DOHH2 (cell line): ENCODE results near the gene TXNIP.

Experiments
- H3F3A ChIP-seq: fragments of 200-600 bp; sonication (generic), shearing (Covaris generic); 2 replicates; pipeline ENCODE4 v1.6.0; 2016; ENCODE audit warnings: antibody characterized with exemption, mild to moderate bottlenecking; ENCODE audit not compliant: control insufficient read depth, insufficient read depth
- H3K27ac ChIP-seq: fragments of 200-600 bp; sonication (generic); 2 replicates; pipeline ENCODE4 v1.5.1; 2014; ENCODE audit warnings: low read depth, mild to moderate bottlenecking, low read length, moderate library complexity
- H3K27me3 ChIP-seq: fragments of 200-600 bp; sonication (generic); 2 replicates; pipeline ENCODE4 v1.6.1; 2014; ENCODE audit warnings: mild to moderate bottlenecking, low read length, mixed read lengths; ENCODE audit not compliant: control insufficient read depth
- H3K36me3 ChIP-seq: fragments of 200-600 bp; sonication (generic); 2 replicates; pipeline ENCODE4 v1.6.1; 2014; ENCODE audit warnings: mild to moderate bottlenecking, low read length, moderate library complexity, mixed read lengths; ENCODE audit not compliant: control insufficient read depth
- H3K4me1 ChIP-seq: fragments of 200-600 bp; sonication (generic); 2 replicates; pipeline ENCODE4 v1.6.1; 2014; ENCODE audit warnings: mild to moderate bottlenecking, low read length, mixed read lengths; ENCODE audit not compliant: control insufficient read depth
- H3K4me2 ChIP-seq: fragments of 200-600 bp; sonication (generic); 2 replicates; pipeline ENCODE4 v1.6.0; 2014; ENCODE audit warnings: mild to moderate bottlenecking, low read length, moderate library complexity
- H3K4me3 ChIP-seq: fragments of 200-600 bp; sonication (generic); 2 replicates; pipeline ENCODE4 v1.5.1; 2014; ENCODE audit warnings: mild to moderate bottlenecking, low read length, mixed read lengths
- H3K79me2 ChIP-seq: fragments of 200-600 bp; sonication (generic); 2 replicates; pipeline ENCODE4 v1.6.1; 2014; ENCODE audit warnings: mild to moderate bottlenecking, low read length, mixed read lengths; ENCODE audit not compliant: control insufficient read depth
- H3K9me2 ChIP-seq: fragments of 200-600 bp; sonication (generic); replicated peaks from 2 replicates; pipeline ENCODE4 v1.6.1; 2014; ENCODE audit warnings: mild to moderate bottlenecking, low read length, mixed read lengths; ENCODE audit not compliant: control insufficient read depth
- H3K9me3 ChIP-seq: fragments of 200-600 bp; sonication (generic); 2 replicates; pipeline ENCODE4 v1.6.1; 2014; ENCODE audit warnings: antibody characterized with exemption, low read length, mixed read lengths; ENCODE audit not compliant: control insufficient read depth, insufficient read depth
- H4K20me1 ChIP-seq: fragments of 200-600 bp; sonication (generic); 2 replicates; pipeline ENCODE4 v1.6.0; 2014; ENCODE audit warnings: low read depth, mild to moderate bottlenecking, antibody characterized with exemption, low read length, moderate library complexity; ENCODE audit not compliant: control insufficient read depth, insufficient read depth
- EZH2phosphoT487 ChIP-seq: fragments of 200-600 bp; sonication (generic); IDR thresholded peaks from 2 replicates; pipeline ENCODE4 v1.6.1; 2017; ENCODE audit warnings: borderline replicate concordance, mild to moderate bottlenecking, antibody characterized with exemption, low read length, moderate library complexity, mixed read lengths
- TF ChIP-seq, protein P1 (sequence below): fragments of 200-600 bp; sonication (generic); IDR thresholded peaks from one replicate; pipeline ENCODE4 v1.5.1; 2014; ENCODE audit warnings: antibody characterized with exemption, mild to moderate bottlenecking, low read depth, low read length; ENCODE audit not compliant: poor library complexity, severe bottlenecking

Gene TXNIP

DNA sequence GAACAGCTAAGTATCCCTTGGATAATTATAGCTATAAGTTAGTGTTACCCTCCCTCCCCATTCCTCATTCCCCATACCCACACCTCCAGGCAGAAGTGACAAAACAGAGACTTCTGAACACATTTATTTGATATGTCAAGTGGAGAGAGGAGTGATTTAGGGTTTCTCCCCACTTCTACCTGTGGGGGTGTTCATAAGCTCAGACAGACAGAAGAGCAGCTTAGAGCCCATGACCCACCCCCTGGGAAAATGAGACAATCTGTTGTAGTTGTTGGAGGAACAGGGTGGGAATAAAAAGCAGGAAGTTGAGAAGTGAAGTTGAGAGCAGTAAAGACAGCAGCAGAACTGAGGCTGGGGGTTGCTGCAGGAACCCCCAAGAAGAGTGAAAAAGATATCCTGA is 37.0 kb downstream of the TXNIP start:
- TF ChIP-seq EZH2phosphoT487 = no peak
- TF ChIP-seq, protein P1, sequence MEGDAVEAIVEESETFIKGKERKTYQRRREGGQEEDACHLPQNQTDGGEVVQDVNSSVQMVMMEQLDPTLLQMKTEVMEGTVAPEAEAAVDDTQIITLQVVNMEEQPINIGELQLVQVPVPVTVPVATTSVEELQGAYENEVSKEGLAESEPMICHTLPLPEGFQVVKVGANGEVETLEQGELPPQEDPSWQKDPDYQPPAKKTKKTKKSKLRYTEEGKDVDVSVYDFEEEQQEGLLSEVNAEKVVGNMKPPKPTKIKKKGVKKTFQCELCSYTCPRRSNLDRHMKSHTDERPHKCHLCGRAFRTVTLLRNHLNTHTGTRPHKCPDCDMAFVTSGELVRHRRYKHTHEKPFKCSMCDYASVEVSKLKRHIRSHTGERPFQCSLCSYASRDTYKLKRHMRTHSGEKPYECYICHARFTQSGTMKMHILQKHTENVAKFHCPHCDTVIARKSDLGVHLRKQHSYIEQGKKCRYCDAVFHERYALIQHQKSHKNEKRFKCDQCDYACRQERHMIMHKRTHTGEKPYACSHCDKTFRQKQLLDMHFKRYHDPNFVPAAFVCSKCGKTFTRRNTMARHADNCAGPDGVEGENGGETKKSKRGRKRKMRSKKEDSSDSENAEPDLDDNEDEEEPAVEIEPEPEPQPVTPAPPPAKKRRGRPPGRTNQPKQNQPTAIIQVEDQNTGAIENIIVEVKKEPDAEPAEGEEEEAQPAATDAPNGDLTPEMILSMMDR = no peak
- H3K4me3 ChIP-seq = peak overlapping the region; percentile 87; the same call in 1 of the 2 replicates
- no peaks in the 10 kb centered on the region for H3K27me3 ChIP-seq
- no peaks in the 10 kb centered on the region for H3K9me2 ChIP-seq
- H3K79me2 ChIP-seq = peaks cover 46% of the 10 kb centered on the region
- H3K9me3 ChIP-seq = no peaks in the 10 kb centered on the region
- H4K20me1 ChIP-seq = no peaks in the 10 kb centered on the region
- peaks cover 14% of the 10 kb centered on the region; the same call in 1 of the 2 replicates for H3K36me3 ChIP-seq
- H3K27ac ChIP-seq = no peak overlapping the region
- peaks cover 86% of the 10 kb centered on the region for H3K4me1 ChIP-seq
- peaks cover 28% of the 10 kb centered on the region for H3F3A ChIP-seq
- peak overlapping the region; percentile 98 for H3K4me2 ChIP-seq

DNA sequence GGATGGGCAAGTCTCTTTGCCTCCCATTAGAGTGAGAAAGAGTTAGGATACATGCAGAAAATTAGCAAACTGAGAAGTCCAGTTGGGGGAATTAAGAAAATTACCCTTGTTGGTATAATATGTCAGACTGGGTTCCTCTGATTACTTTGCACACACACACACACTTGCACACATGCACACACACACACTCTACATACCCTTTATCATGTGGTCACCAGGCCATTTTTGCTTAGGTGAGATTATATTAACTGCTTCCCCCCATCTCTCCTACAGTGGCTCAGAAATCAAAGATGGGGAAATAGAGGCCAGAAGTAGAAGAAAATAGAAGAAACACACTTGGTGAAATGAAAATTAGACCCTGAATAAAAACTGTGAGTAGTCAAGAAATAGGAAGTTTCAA is 37.6 kb downstream of the TXNIP start:
- H3F3A ChIP-seq = peaks cover 28% of the 10 kb centered on the region
- H3K4me3 ChIP-seq = peak overlapping the region; percentile 87
- H3K9me3 ChIP-seq = no peaks in the 10 kb centered on the region
- TF ChIP-seq EZH2phosphoT487 = no peak
- TF ChIP-seq, protein P1 = no peak
- no peaks in the 10 kb centered on the region for H3K27me3 ChIP-seq
- H3K4me2 ChIP-seq = peak overlapping the region; percentile 98
- peaks cover 46% of the 10 kb centered on the region for H3K79me2 ChIP-seq
- H4K20me1 ChIP-seq = no peaks in the 10 kb centered on the region
- H3K36me3 ChIP-seq = peaks cover 17% of the 10 kb centered on the region; the same call in 1 of the 2 replicates
- H3K27ac ChIP-seq = peak overlapping the region; percentile 51
- H3K4me1 ChIP-seq = peaks cover 82% of the 10 kb centered on the region
- no peaks in the 10 kb centered on the region for H3K9me2 ChIP-seq

DNA sequence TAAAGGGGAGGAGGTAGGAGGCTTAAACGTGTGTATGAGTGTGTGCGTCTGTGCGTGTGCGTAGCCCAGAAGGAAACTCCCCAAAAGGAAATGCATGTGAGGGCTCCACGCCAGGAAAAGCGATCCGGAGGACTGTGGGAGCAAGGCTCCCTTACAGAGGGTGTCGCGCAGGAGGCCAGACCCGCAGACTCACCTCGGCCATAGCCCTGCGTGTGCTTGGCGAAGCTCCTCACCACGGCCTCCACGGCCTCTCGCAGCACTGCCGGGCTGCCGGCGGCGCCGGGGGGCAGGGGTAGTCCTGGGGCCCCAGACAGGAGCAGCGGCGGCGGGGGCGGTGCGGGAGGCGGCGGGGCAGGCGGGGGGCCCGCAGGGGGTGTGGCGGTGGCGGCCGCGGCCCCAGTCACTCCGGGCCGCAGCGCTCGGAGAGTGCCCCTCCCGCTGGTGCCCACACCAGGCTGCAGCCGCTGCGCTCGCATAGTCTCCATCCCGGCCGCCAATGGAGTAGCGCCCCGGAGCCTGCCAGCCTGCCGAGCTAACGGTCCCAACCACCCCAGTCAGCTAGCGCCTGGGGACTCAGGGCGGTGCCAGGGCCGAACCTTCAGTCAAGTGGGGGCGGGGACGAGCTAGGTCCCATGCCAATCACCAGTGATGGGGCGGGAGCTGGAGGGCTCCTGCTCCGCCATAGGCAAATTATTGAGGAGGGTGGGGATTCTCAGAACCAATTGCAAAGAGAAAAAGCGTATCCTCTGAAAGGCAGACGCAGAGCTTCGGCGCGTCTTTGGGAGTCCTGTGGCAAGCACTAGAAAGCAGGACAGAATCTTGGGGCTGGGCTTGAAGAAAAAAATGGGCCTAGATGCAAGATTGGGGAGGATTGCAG is 38.7 kb downstream of the TXNIP start, which contains the start of gene LIX1L:
TSS of gene LIX1L (minus strand) at position 575 of the 877 bp plus-strand sequence. CDS start at position 485, 90 bp downstream.
- no peaks in the 10 kb centered on the region for H3K27me3 ChIP-seq
- peak within 1 kb of the TSS; percentile 51 for H3K27ac ChIP-seq
- peak within 1 kb of the TSS; percentile 87 for H3K4me3 ChIP-seq

More for the DNA sequence above, 38.7 kb downstream of the TXNIP start, which contains the start of gene LIX1L:
- Histone ChIP-seq H3K9me2 (no peaks in the 10 kb centered on the region), H3K4me1 (peaks cover 71% of the 10 kb centered on the region), H3F3A (peaks cover 20% of the 10 kb centered on the region), H3K9me3 (no peaks in the 10 kb centered on the region), H4K20me1 (no peaks in the 10 kb centered on the region), H3K79me2 (peaks cover 51% of the 10 kb centered on the region), H3K36me3 (peaks cover 21% of the 10 kb centered on the region), H3K4me2 (peak within 1 kb of the TSS; percentile 98)
- no peak for TF ChIP-seq EZH2phosphoT487
- TF ChIP-seq, protein P1 = no peak
